ENCODE results near the gene PRLR. TPM values are rescaled to one million over a fixed set of nuclear protein-coding genes. Genes with fewer than 3 reads are reported as not detected.

The PRLR gene
- total and polyA plus RNA-seq, 2 of the 13 experiments (the other 11 are each of a cell fraction or from before 2014, with no cell fraction given) = 12.2 to 13.3 TPM

DNA sequence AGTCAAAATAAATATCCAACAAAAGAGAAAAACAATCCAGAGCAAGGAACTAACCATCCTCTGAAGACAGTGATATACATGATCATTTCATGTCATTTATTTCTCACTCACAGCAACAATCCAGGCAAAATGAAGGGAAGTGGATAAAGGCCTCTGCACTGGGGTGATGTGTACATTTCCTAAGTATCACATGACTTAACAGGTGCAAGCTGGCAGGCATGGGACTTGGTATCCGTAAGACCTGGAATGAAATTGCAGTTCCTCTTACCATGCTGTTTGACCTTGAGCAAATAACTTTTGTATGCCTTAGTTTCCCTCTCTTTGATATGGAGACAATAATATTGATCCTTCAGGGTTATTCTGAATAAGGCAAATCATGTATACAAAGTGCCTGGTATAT, 77.6 kb downstream of the PRLR start:
- H3K27me3 ChIP-seq (ENCODE audit: control insufficient read depth in 1 of 2, insufficient read depth in 2 of 2, low read length in 2 of 2) = no peaks in the 10 kb centered on the region
- H3K27ac ChIP-seq (ENCODE audit: extremely low read length, insufficient read depth, low read length) = no peak overlapping the region
- DNase-seq (ENCODE audit: low spot score) = no peak
- in situ Hi-C loops (cut with HindIII; ENCODE audit: extremely low pct_ligation_motif_present, low pct_unique_long_range_greater_than_20kb) = no loop called here
- FAIRE-seq = no peak
- WGBS (ENCODE audit: low lambda C conversion rate) = 100% methylated on average over 1 of the region's 1 CpG
- no peaks in the 10 kb centered on the region for H3K79me2 ChIP-seq (ENCODE audit: insufficient read depth, low read length)
- no peaks in the 10 kb centered on the region for H3K9me3 ChIP-seq (ENCODE audit: low read length)
- CTCF ChIA-PET (ENCODE audit: low intra/inter-chr PET ratio, low total read pairs) = no interaction called here
- intact Hi-C loops (cut with micrococcal nuclease; ENCODE audit: unreplicated experiment) = no loop called here
- H2AFZ ChIP-seq (ENCODE audit: low read length) = no peak overlapping the region
- ATAC-seq = no peak
- no peaks in the 10 kb centered on the region for H4K20me1 ChIP-seq (ENCODE audit: insufficient read depth, low read length)
- no peak overlapping the region for H3K4me2 ChIP-seq (ENCODE audit: low read depth, low read length)
- TF ChIP-seq FOXC1 (CRISPR knock-in tag; IDR thresholded peaks at IDR 0.05; ENCODE audit: borderline replicate concordance) (no peak), U2AF2 (IDR thresholded peaks at IDR 0.05; ENCODE audit: low read depth, low read length) (no peak), ZNF83 (CRISPR knock-in tag; IDR thresholded peaks at IDR 0.05; ENCODE audit: borderline replicate concordance) (no peak), NR2F1 (CRISPR knock-in tag; IDR thresholded peaks at IDR 0.05) (no peak), ZNF883 (CRISPR knock-in tag; IDR thresholded peaks at IDR 0.05; ENCODE audit: not compliant biosample characterization) (no peak), TOE1 (CRISPR knock-in tag; IDR thresholded peaks at IDR 0.05) (no peak), ZNF263 (CRISPR knock-in tag; IDR thresholded peaks at IDR 0.05) (no peak), JARID2 (CRISPR knock-in tag; IDR thresholded peaks at IDR 0.05; ENCODE audit: insufficient replicate concordance) (no peak), ZNF629 (CRISPR knock-in tag; conservative IDR thresholded peaks at IDR 0.05) (no peak), ZNF652 (CRISPR knock-in tag; IDR thresholded peaks at IDR 0.05; ENCODE audit: borderline replicate concordance, low read depth) (no peak), ZBTB20 (CRISPR knock-in tag; IDR thresholded peaks at IDR 0.05; ENCODE audit: borderline replicate concordance, low read depth) (no peak), ATF7 (IDR thresholded peaks at IDR 0.05) (no peak), ATF7 (CRISPR knock-in tag; IDR thresholded peaks at IDR 0.05) (no peak), RBM39 (IDR thresholded peaks at IDR 0.05; ENCODE audit: low read depth, low read length, poor library complexity, severe bottlenecking) (no peak), KDM4B (CRISPR knock-in tag; IDR thresholded peaks at IDR 0.05) (no peak)
- TF ChIP-seq, protein P1, sequence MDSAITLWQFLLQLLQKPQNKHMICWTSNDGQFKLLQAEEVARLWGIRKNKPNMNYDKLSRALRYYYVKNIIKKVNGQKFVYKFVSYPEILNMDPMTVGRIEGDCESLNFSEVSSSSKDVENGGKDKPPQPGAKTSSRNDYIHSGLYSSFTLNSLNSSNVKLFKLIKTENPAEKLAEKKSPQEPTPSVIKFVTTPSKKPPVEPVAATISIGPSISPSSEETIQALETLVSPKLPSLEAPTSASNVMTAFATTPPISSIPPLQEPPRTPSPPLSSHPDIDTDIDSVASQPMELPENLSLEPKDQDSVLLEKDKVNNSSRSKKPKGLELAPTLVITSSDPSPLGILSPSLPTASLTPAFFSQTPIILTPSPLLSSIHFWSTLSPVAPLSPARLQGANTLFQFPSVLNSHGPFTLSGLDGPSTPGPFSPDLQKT (CRISPR knock-in tag; IDR thresholded peaks at IDR 0.05; ENCODE audit: borderline replicate concordance) = no peak
- TF ChIP-seq, protein P2, sequence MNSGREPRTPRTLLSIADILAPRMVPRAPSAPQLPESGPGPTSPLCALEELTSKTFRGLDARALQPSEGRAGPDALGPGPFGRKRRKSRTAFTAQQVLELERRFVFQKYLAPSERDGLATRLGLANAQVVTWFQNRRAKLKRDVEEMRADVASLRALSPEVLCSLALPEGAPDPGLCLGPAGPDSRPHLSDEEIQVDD (CRISPR knock-in tag; IDR thresholded peaks at IDR 0.05; ENCODE audit: borderline replicate concordance) = no peak
- TF ChIP-seq, protein P3, sequence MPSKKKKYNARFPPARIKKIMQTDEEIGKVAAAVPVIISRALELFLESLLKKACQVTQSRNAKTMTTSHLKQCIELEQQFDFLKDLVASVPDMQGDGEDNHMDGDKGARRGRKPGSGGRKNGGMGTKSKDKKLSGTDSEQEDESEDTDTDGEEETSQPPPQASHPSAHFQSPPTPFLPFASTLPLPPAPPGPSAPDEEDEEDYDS (CRISPR knock-in tag; IDR thresholded peaks at IDR 0.05) = no peak
- H3K36me3 ChIP-seq (replicated peaks in 1 of 2; ENCODE audit: control insufficient read depth in 1 of 2, insufficient read depth in 2 of 2, low read length in 2 of 2) = no peaks in the 10 kb centered on the region
- POLR2A ChIA-PET = no interaction called here
- no peak overlapping the region for H3K4me3 ChIP-seq (replicated peaks in 1 of 3; ENCODE audit: insufficient read depth in 1 of 3, low read depth in 2 of 3, low read length in 3 of 3)
- H3K4me1 ChIP-seq (ENCODE audit: insufficient read depth, low read length) = peaks cover 1% of the 10 kb centered on the region
- BruUV-seq (replicated peaks) = no TSS peak
- H3K9ac ChIP-seq (ENCODE audit: insufficient read depth, low read depth, low read length) = no peak overlapping the region
